Nephron (organoid): ENCODE data around the gene SYT2.

ENCODE experiments used
- H3K27ac Mint-ChIP-seq, 3 experiments: 2 replicates each; pipeline ENCODE4 v1.8.0; 2020; ENCODE audit warnings: mixed read lengths in 3 of 3, mild to moderate bottlenecking in 2 of 3, moderate library complexity in 1 of 3
- H3K27me3 Mint-ChIP-seq: 2 replicates; pipeline ENCODE4 v1.8.0; 2021; ENCODE audit warnings: low read depth, mild to moderate bottlenecking, moderate library complexity, mixed read lengths
- H3K36me3 Mint-ChIP-seq: 2 replicates; pipeline ENCODE4 v1.8.0; 2020; ENCODE audit warnings: low read depth, mixed read lengths
- H3K4me1 Mint-ChIP-seq: 2 replicates; pipeline ENCODE4 v1.8.0; 2020; ENCODE audit warnings: mixed read lengths
- H3K4me3 Mint-ChIP-seq, 3 experiments: 2 replicates each; pipeline ENCODE4 v1.8.0; 2020; ENCODE audit warnings: mild to moderate bottlenecking in 3 of 3, mixed read lengths in 3 of 3, moderate library complexity in 2 of 3
- H3K9me3 Mint-ChIP-seq: 2 replicates; pipeline ENCODE4 v1.8.0; 2020; ENCODE audit warnings: mixed read lengths
- TF ChIP-seq, protein P1 (sequence below), 3 experiments: fragments of 200-600 bp; sonication (generic); IDR thresholded peaks; one replicate each; pipeline ENCODE4 v1.5.0; 2021; ENCODE audit warnings: antibody characterized with exemption in 3 of 3; ENCODE audit not compliant: unreplicated experiment in 3 of 3

Gene SYT2

DNA sequence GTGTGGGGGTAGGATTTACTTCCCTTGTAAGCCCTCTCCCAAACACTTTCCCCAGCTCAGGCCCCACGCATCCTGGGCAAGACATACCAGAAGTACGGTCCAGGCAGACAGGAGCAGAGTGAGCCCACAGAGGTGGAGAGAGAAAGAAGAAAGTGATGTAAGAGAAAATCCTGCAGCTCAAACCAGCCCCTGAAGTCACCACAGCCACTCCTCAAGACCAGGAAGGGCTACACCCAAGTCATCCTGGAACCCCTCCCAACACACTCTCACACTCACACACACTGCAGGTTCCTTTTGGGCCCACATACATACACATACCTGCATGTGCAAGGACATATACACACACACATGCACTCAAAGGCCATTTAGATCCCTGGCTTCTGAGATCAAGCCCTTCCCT lies 106.8 kb downstream of the SYT2 start:
- Mint-ChIP-seq H3K9me3 (no peaks in the 10 kb centered on the region), H3K27me3 (no peaks in the 10 kb centered on the region), H3K4me3 (no peak overlapping the region), H3K36me3 (peaks cover 11% of the 10 kb centered on the region), H3K4me1 (peaks cover 4% of the 10 kb centered on the region), H3K27ac (no peak overlapping the region)
- TF ChIP-seq, protein P1, sequence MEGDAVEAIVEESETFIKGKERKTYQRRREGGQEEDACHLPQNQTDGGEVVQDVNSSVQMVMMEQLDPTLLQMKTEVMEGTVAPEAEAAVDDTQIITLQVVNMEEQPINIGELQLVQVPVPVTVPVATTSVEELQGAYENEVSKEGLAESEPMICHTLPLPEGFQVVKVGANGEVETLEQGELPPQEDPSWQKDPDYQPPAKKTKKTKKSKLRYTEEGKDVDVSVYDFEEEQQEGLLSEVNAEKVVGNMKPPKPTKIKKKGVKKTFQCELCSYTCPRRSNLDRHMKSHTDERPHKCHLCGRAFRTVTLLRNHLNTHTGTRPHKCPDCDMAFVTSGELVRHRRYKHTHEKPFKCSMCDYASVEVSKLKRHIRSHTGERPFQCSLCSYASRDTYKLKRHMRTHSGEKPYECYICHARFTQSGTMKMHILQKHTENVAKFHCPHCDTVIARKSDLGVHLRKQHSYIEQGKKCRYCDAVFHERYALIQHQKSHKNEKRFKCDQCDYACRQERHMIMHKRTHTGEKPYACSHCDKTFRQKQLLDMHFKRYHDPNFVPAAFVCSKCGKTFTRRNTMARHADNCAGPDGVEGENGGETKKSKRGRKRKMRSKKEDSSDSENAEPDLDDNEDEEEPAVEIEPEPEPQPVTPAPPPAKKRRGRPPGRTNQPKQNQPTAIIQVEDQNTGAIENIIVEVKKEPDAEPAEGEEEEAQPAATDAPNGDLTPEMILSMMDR (IDR thresholded peaks at IDR 0.05; ENCODE audit: unreplicated experiment in 3 of 3) = no peak

DNA sequence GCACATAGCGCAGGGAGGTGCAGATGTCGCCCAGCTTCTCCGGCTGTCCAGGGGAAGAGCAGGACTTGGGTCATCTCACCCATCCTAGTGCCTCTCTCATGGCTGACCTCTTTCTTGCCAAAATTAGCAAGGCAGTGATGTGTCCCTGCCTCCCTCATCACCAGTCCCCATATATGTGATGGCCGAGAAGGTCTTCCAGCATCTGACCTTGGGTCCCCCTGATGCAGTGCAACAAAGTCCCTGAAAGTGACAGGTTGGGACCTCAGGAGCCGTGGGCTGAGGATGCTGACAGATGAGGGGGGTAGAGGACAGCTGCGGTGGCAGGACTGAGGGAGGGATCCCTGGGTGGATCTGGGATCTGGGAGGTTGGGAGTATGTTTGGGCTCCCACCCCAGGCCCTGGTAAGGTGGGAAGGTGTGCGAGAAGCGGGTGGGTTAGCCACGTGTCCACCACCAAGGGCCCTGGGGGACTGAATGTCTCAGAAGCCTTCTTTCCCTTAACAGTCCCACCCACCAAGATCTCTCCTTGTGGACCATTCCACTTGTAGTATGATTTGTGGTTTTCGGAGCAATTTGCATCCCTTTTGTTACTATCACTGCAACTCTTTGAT lies 109.7 kb downstream of the SYT2 start:
- H3K27ac Mint-ChIP-seq = peak overlapping the region in 2 of 3 experiments; percentile 49 to 80
- peaks cover 4% of the 10 kb centered on the region for H3K4me1 Mint-ChIP-seq
- H3K36me3 Mint-ChIP-seq = peaks cover 27% of the 10 kb centered on the region
- H3K27me3 Mint-ChIP-seq = no peaks in the 10 kb centered on the region
- H3K9me3 Mint-ChIP-seq = no peaks in the 10 kb centered on the region
- H3K4me3 Mint-ChIP-seq = no peak overlapping the region
- TF ChIP-seq, protein P1 (IDR thresholded peaks at IDR 0.05; ENCODE audit: unreplicated experiment in 3 of 3) = peak in 1 of 3 experiments; percentile 15

DNA sequence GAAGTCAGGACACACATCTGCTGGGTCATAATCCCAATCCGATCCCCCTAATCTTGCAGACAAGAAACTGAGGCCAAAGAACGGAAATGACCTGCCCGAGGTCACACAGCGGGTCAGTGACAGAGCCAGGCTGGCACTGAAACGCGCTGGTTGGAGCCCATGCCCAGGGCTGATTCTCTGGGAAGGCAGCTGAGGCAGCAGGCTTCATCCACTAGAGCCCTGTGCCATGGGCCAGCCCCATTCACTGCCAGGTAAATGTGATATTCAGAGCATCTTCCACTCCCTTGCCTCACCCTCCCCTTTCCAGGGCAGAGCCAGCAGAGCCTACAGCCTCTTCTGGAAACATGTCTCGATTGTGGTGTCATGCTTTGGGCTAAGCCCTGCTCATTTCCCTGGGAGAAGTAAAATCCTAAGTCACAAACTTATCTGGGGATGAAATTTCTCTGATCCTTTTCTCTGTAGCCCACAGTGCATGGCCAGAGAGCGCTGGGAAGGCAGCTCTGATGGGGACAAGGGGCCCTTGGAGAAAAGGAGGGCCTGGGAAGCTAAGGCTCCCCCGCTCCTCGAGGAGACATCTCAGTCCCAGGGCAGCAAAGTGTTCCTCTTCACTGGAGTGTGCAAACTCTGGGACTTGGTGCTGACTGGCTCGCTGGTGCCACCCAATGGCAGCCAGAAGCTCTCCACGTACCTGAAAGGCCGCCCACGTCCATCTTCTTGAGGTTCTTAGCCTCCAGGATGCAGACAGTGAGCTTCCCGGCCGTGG lies 110.4 kb downstream of the SYT2 start:
- Mint-ChIP-seq H3K4me1 (peaks cover 4% of the 10 kb centered on the region), H3K36me3 (peaks cover 32% of the 10 kb centered on the region), H3K4me3 (no peak overlapping the region), H3K9me3 (no peaks in the 10 kb centered on the region), H3K27ac (peak overlapping the region in 2 of 3 experiments; percentile 49 to 80), H3K27me3 (no peaks in the 10 kb centered on the region)
- TF ChIP-seq, protein P1 (IDR thresholded peaks at IDR 0.05; ENCODE audit: unreplicated experiment in 3 of 3) = peak; percentile 77 to 82 (median 78)

DNA sequence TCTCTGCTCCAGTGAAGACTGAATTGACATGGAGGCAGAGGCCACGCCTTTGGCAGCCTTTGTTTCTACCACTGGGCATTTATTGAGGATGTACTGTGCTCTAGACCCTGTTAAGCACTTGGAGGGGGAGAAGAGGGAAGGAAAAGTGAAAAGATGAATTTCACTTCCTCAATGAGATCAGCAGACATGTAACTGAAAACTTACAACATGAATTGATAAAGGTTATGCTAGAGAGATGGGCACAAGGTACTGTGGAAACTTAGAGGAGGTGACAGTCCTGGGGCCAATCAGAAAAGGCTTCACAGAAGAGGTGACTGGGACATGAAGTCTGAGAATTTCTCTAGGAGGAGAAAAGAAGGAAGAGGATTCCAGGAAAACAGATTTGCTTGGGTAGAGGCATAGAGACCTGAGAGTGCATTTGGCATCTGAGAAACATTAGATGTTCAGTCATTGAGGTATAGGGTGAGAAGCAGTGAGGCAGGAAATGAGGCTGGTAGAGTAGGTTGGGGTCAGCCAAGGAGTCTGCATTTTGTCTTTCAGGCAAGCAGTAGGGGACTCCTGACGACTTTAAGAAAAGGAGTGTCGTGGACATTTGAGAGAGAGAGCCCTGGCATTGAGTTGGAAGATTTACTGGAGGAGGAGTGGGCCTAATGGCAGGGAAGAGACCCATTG lies 113.0 kb downstream of the SYT2 start:
- TF ChIP-seq, protein P1 (IDR thresholded peaks at IDR 0.05; ENCODE audit: unreplicated experiment in 3 of 3) = no peak
- Mint-ChIP-seq H3K36me3 (peaks cover 41% of the 10 kb centered on the region), H3K4me1 (peaks cover 4% of the 10 kb centered on the region), H3K9me3 (no peaks in the 10 kb centered on the region), H3K27me3 (no peaks in the 10 kb centered on the region), H3K4me3 (no peak overlapping the region), H3K27ac (peak overlapping the region in 1 of 3 experiments; percentile 5)

DNA sequence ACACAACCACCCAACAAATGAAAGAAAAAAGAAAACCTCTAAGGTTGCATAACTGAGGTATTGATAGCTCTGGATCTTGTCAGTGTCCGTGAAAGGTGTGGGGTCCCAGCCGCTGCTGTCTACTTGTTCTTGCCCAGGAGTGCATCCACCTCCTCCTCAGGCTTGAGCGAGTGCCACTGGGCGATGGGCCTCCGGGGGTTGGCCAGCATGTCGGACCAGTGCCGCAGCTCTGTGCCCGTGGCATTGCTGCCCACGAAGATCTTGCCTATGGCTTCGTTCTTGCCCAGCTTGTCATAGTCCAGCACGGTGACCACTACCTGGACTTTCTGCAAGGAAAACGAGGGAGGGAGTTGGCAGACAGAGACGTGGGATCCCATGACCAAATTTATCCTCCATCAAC lies 113.6 kb downstream of the SYT2 start:
- Mint-ChIP-seq H3K4me3 (no peak overlapping the region), H3K27me3 (no peaks in the 10 kb centered on the region), H3K4me1 (peaks cover 4% of the 10 kb centered on the region), H3K36me3 (peaks cover 41% of the 10 kb centered on the region), H3K27ac (no peak overlapping the region), H3K9me3 (no peaks in the 10 kb centered on the region)
- TF ChIP-seq, protein P1 (IDR thresholded peaks at IDR 0.05; ENCODE audit: unreplicated experiment in 3 of 3) = no peak
